Effector memory CD8-positive, alpha-beta T cell (primary cell): ENCODE data around the gene C6orf52.
A peak's percentile ranks its signal among the peaks of the same experiment; 100 is the strongest.
"Not testable (repeated sequence)": the region's sequence is repeated elsewhere in the genome, so short reads cannot be mapped to it uniquely, and the experiment has no call there.

Experiments
- ATAC-seq: fragments of 150-1000 bp; cut with Tn5 transposase; replicated peaks from 2 replicates; pipeline ENCODE4 v1.10.0; 2021; ENCODE audit warnings: mild to moderate bottlenecking, moderate library complexity
- DNase-seq, 3 experiments: peaks; one replicate each; pipeline ENCODE4 v3.0.0; 2021
- H3K27ac Mint-ChIP-seq, 2 donors: one replicate each; pipeline ENCODE4 v1.8.0; 2022; ENCODE audit warnings: mild to moderate bottlenecking in 2 of 2, mixed read lengths in 2 of 2, moderate library complexity in 2 of 2
- H3K27me3 Mint-ChIP-seq, 2 donors: one replicate each; pipeline ENCODE4 v1.8.0; 2022; ENCODE audit warnings: mixed read lengths in 2 of 2
- H3K36me3 Mint-ChIP-seq: one replicate; pipeline ENCODE4 v1.8.0; 2022; ENCODE audit warnings: mild to moderate bottlenecking, moderate library complexity, mixed read lengths; ENCODE audit not compliant: insufficient read depth
- H3K4me1 Mint-ChIP-seq, 2 donors: one replicate each; pipeline ENCODE4 v1.8.0; 2022; ENCODE audit warnings: low read depth in 2 of 2, mixed read lengths in 2 of 2
- H3K4me3 Mint-ChIP-seq, 2 donors: one replicate each; pipeline ENCODE4 v1.8.0; 2022; ENCODE audit warnings: mild to moderate bottlenecking in 2 of 2, mixed read lengths in 2 of 2, moderate library complexity in 2 of 2
- H3K9me3 Mint-ChIP-seq, 2 donors: one replicate each; pipeline ENCODE4 v1.8.0; 2022; ENCODE audit warnings: mixed read lengths in 2 of 2
- total RNA-seq, 9 experiments: gene quantifications; one replicate each; lab custom pipeline; 2026; lab: John Stamatoyannopoulos, UW

The C6orf52 gene
- 0 to 1.3 (median 0.53) reads per million in 9 experiments for total RNA-seq

DNA sequence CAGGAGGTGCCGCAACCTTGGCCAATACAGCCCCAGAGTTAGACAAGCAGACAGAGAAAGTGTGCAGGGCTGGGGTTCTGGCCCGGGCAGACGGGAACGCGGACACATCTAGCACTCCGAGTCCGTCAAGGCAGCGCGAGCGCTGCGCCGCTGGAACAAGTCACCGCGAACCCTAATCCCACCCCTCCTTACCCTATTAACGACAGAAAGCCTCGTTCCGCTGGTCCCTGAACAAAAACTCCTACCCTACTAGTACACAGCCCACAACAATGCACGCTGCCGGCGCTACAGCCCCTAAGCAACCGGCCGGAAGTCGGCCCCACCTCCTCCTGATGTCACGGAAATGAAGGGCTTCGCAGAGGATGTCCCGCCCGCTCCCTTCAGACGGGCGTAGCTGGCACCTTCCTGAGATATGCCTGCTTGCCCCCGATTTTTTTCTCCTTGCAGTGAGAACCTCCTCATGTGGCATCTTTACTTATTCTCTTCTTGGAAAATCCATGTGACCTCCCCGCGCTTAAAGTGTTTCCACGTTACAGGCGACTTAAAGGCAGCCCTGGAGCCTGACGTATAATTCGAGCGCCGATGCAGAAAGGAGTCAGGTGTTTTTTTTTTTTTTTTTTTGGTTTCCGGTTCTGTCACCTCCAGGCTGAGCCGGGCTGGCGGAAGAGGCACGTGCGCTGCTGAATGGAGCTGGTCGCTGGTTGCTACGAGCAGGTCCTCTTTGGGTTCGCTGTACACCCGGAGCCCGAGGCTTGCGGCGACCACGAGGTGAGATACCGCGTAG, at the start of gene C6orf52, which contains the start of gene PAK1IP1:
TSS of gene C6orf52 (minus strand) at position 315 of the 784 bp plus-strand sequence. CDS start 7,066 bp downstream, outside the sequence.
TSS of gene PAK1IP1 (plus strand) at position 671 of the 784 bp plus-strand sequence. CDS start at position 685, 14 bp downstream.
- Mint-ChIP-seq H3K9me3 (no peaks in the 10 kb centered on the region), H3K27me3 (peaks cover 0 to 6% of the 10 kb centered on the region in 2 donors), H3K36me3 (peaks cover 48% of the 10 kb centered on the region), H3K27ac (peak within 1 kb of the TSS; percentile 100), H3K4me1 (peaks cover 27 to 31% of the 10 kb centered on the region in 2 donors), H3K4me3 (peak within 1 kb of the TSS; percentile 95 to 99)
- DNase-seq (peak; percentile 88 to 96 (median 91)), ATAC-seq (peak; percentile 90)

DNA sequence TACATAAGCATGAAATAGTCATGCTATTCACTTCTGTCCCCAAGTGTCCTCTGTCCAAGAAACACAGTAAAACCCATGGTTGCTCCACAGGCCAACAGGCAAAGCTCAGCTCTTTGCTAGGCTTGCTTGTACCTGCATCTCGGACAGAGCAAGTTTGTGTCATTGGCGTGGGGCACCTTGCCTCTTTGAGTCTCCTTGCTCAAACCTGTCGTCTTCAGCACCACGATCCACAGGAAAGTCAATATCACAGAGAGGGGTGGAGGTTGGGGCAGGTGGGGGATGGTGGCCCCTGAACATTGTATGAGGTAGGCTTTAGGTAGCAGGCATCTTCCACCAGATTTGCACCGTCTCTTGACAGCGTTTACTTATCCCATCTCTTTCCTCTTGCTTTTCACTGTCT, 49.1 kb upstream of the C6orf52 start:
- no peak for ATAC-seq

DNA sequence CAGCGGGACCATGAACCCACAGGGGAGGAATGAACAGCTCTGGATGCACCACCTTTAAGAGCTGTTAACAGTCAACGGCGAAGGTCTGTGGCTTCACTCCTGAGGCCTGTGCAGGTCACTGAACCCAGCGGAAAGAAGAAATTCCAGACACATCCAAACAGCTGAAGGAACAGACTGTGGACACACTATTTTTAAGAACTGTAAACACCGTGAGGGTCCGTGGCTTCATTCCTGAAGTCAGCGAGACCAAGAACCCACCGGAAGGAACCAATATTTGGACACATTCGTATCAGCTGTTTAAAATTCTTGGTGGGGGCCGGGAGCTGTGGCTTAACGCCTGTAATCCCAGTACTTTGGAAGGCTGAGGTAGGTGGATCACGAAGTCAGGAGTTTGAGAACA, 47.8 kb upstream of the C6orf52 start:
- no peaks in the 10 kb centered on the region for H3K36me3 Mint-ChIP-seq
- no peak overlapping the region for H3K27ac Mint-ChIP-seq
- H3K27me3 Mint-ChIP-seq = no peaks in the 10 kb centered on the region
- ATAC-seq (no peak), DNase-seq (no peak)
- H3K4me3 Mint-ChIP-seq = no peak overlapping the region
- peaks cover 5 to 8% of the 10 kb centered on the region in 2 donors for H3K4me1 Mint-ChIP-seq
- H3K9me3 Mint-ChIP-seq = no peaks in the 10 kb centered on the region

More for the DNA sequence above, 49.1 kb upstream of the C6orf52 start:
- DNase-seq = no peak
- peaks cover 5% of the 10 kb centered on the region for H3K36me3 Mint-ChIP-seq
- H3K4me3 Mint-ChIP-seq = no peak overlapping the region
- H3K27me3 Mint-ChIP-seq = no peaks in the 10 kb centered on the region
- no peak overlapping the region for H3K27ac Mint-ChIP-seq
- peaks cover 12 to 14% of the 10 kb centered on the region in 2 donors for H3K4me1 Mint-ChIP-seq
- H3K9me3 Mint-ChIP-seq = no peaks in the 10 kb centered on the region

DNA sequence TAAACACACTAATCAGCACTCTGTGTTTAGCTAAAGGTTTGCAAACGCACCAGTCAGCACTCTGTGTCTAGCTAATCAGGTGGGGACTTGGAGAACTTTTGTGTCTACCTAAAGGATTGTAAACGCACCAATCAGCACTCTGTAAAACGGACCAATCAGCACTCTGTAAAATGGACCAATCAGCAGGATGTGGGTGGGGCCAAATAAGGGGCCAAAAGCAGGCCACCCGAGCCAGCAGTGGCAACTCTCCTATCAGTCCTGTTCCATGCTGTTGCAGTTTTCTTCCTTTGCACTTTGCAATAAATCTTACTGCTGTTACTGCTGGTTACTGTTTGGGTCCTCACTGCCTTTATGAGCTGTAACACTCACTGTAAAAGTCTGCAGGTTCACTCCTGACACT, 47.2 kb upstream of the C6orf52 start:
- not testable (repeated sequence) for ATAC-seq, DNase-seq, H3K27ac Mint-ChIP-seq, H3K36me3 Mint-ChIP-seq, H3K9me3 Mint-ChIP-seq, H3K4me1 Mint-ChIP-seq, H3K4me3 Mint-ChIP-seq, H3K27me3 Mint-ChIP-seq

DNA sequence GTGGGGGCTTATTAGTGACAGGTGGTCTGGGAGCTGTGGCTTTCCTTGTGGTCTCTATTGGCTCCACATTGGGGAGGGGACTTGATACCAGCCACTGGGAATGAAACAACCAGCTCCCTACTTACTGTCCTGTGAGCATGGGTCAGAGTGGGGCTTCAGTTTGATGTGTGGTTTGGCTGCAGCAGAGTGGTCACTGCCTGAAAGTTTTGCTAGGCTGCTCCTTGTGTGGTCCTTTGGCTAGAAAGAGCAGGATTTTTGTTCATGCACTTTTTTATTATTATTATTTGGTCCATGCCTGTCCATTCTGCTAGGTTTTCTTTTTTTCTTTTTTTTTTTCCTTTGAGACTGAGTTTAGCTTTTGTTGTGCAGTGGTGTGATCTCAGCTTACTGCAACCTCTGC, 45.6 kb upstream of the C6orf52 start:
- Mint-ChIP-seq H3K9me3 (no peaks in the 10 kb centered on the region), H3K27ac (no peak overlapping the region), H3K4me3 (no peak overlapping the region), H3K27me3 (no peaks in the 10 kb centered on the region), H3K4me1 (no peaks in the 10 kb centered on the region), H3K36me3 (peaks cover 3% of the 10 kb centered on the region)
- no peak for ATAC-seq
- DNase-seq = no peak

DNA sequence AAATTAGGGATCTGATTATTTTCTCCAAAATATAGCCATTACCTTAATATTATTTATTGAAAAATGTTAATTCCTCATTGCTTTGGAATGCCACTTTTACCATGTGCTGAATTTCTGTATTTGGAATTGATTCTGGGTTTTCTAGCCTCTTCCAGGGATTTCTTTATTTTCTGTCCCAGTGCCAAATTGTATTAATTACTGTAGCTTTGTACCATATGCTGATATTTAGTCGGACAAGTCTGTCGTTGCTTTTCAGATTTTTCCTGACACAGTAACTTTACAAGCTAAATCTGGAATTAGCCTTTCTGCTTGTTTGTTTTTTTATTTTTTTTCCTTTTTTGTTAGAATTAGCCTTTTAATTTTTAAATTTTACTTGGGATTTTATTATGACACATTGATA, 42.3 kb upstream of the C6orf52 start:
- ATAC-seq (no peak), DNase-seq (no peak)
- Mint-ChIP-seq H3K27ac (no peak overlapping the region), H3K36me3 (peaks cover 7% of the 10 kb centered on the region), H3K9me3 (no peaks in the 10 kb centered on the region), H3K4me3 (no peak overlapping the region), H3K27me3 (no peaks in the 10 kb centered on the region), H3K4me1 (peaks cover 2 to 16% of the 10 kb centered on the region in 2 donors)

DNA sequence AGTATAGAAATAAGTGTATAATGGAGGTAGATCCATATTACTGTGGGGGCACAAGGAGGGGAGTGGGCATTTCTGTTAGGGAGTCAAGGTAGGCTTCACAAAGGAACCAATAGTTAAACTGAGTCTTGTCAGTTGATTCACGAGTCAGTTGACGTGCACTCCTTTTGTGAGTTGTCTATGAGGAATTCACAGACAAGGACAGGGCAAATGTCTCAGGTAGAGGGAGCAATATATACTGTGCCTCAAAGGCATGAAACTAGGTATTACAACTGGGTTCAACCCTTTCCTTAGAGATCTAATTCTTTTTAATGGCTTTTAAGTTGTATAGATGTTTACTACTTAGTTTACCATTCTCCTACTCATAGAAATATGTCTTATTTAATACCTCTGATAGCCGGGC, 39.4 kb upstream of the C6orf52 start:
- Mint-ChIP-seq H3K36me3 (peaks cover 15% of the 10 kb centered on the region), H3K4me3 (peak overlapping the region; percentile 14 to 47), H3K27ac (no peak overlapping the region), H3K4me1 (peaks cover 2 to 16% of the 10 kb centered on the region in 2 donors), H3K27me3 (peaks cover 0 to 7% of the 10 kb centered on the region in 2 donors), H3K9me3 (no peaks in the 10 kb centered on the region)
- ATAC-seq (no peak), DNase-seq (no peak)

DNA sequence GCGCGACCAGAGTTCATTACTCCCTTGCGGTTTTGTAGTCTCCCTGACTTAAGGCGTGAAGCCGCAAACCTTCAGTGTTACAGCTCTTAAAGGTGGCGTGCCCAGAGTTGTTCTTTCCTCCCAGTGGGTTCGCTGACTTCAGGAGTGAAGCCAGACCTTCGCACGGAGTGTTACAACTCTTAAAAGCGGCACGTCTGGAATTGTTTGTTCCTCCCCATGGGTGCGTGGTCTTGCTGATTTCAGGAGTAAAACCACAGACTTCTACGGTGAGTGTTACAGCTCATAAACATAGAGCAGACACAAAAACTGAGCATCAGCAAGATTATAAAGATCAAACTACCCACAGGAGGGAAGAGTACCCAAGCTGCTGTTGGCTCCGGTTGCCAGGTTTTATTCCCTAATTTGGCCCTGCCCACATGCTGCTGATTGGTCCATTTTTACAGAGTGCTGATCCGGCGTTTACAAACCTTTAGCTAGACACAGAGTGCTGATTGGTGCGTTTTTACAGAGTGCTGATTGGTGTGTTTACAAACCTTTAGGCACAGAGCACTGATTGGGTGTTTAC, 38.8 kb upstream of the C6orf52 start:
- H3K4me3 Mint-ChIP-seq = peak overlapping the region; percentile 14 to 47
- peak; percentile 20 to 55 (median 21) for DNase-seq
- no peaks in the 10 kb centered on the region for H3K9me3 Mint-ChIP-seq
- peaks cover 0 to 12% of the 10 kb centered on the region in 2 donors for H3K27me3 Mint-ChIP-seq
- ATAC-seq = peak; percentile 96
- peak overlapping the region in 1 of 2 donors; percentile 65 for H3K27ac Mint-ChIP-seq
- peaks cover 15% of the 10 kb centered on the region for H3K36me3 Mint-ChIP-seq
- H3K4me1 Mint-ChIP-seq = peaks cover 3 to 16% of the 10 kb centered on the region in 2 donors

DNA sequence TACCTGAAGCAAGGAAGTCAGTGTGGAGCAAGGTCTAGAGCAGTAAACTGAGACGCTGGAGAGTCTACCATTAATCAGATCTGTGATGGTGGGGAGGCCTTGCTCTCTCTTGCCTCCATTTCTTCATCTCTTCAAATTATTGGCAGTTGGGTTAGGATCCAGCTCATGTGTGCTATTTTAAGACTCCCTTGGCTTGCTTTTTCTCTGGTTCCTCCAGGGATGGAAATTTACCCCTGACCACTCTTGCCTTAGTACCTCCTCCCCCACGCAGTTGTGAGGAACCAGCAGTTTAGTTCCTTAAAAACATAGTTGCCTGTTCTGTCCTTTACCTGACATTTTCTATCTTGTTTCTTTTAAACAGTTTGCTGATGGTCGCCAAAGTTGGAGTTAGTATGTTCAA, 35.8 kb upstream of the C6orf52 start:
- no peak for ATAC-seq
- peaks cover 26 to 37% of the 10 kb centered on the region in 2 donors for H3K4me1 Mint-ChIP-seq
- no peak overlapping the region for H3K27ac Mint-ChIP-seq
- H3K36me3 Mint-ChIP-seq = peaks cover 19% of the 10 kb centered on the region
- no peaks in the 10 kb centered on the region for H3K9me3 Mint-ChIP-seq
- no peak overlapping the region for H3K4me3 Mint-ChIP-seq
- peaks cover 0 to 25% of the 10 kb centered on the region in 2 donors for H3K27me3 Mint-ChIP-seq
- no peak for DNase-seq

DNA sequence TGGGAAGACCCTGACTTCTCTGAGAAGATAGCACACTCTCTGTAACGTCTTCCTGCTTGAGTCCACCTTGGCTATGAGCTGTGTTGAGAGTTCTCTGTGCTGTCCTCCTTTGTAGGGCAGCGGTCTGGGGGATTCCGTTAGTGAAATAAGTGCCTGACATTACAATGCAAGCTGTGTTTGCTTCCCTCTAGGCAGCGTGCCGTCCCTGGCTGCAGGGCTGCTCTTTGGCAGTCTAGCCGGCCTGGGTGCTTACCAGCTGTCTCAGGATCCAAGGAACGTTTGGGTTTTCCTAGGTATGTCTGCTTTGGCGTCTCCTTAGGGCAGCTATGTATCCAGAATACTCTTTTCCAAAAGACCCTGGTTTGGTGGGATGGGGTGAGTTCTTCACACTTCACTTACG, 31.3 kb upstream of the C6orf52 start:
- ATAC-seq (no peak), DNase-seq (no peak)
- Mint-ChIP-seq H3K27me3 (peaks cover 0 to 25% of the 10 kb centered on the region in 2 donors), H3K36me3 (peaks cover 16% of the 10 kb centered on the region), H3K4me1 (peaks cover 45 to 48% of the 10 kb centered on the region in 2 donors), H3K4me3 (peak overlapping the region in 1 of 2 donors; percentile 31), H3K9me3 (no peaks in the 10 kb centered on the region), H3K27ac (no peak overlapping the region)

DNA sequence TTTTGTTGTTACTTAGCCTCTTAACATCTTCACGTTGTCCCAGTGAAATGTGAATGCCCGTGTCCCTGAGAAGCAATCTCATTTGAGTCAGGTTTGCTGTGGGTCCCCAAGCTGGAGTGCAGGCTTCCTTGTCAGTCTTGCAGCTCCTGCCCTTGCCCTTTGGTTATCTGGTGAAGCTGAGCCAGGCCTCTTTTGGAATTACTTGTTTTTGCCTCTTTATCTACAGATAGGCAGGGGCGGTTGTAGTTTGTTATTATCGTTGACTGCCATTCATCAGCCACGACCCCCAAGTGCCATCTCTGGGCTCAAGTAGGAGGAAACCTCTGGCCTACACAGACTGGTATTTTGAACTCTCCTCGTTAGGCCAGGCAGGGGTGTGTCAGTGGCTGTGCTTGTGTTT, 30.6 kb upstream of the C6orf52 start:
- Mint-ChIP-seq H3K36me3 (peaks cover 12% of the 10 kb centered on the region), H3K27ac (no peak overlapping the region)
- ATAC-seq = no peak

DNA sequence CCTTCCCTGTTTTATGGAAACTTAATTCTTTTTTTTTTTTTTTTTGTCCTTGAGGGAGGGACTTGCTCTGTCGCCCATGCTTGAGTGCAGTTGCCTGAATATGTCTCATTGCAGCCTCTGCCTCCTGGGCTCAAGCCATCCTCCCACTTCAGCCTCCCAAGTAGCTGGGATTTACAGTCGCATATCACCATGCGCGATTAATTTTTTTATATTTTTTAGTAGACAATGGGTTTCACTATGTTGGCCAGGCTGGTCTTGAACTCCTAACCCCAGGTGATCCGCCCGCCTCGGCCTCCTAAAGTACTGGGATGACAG, 29.1 kb upstream of the C6orf52 start:
- Mint-ChIP-seq H3K36me3 (peaks cover 8% of the 10 kb centered on the region), H3K4me1 (peaks cover 54 to 56% of the 10 kb centered on the region in 2 donors), H3K27ac (peak overlapping the region; percentile 74 to 89), H3K9me3 (no peaks in the 10 kb centered on the region), H3K4me3 (peak overlapping the region; percentile 82 to 96), H3K27me3 (peaks cover 0 to 16% of the 10 kb centered on the region in 2 donors)
- ATAC-seq (no peak), DNase-seq (no peak)

More for the DNA sequence above, 30.6 kb upstream of the C6orf52 start:
- Mint-ChIP-seq H3K27me3 (peaks cover 0 to 19% of the 10 kb centered on the region in 2 donors), H3K4me3 (peak overlapping the region in 1 of 2 donors; percentile 31), H3K4me1 (peaks cover 45 to 48% of the 10 kb centered on the region in 2 donors), H3K9me3 (no peaks in the 10 kb centered on the region)
- DNase-seq = no peak

DNA sequence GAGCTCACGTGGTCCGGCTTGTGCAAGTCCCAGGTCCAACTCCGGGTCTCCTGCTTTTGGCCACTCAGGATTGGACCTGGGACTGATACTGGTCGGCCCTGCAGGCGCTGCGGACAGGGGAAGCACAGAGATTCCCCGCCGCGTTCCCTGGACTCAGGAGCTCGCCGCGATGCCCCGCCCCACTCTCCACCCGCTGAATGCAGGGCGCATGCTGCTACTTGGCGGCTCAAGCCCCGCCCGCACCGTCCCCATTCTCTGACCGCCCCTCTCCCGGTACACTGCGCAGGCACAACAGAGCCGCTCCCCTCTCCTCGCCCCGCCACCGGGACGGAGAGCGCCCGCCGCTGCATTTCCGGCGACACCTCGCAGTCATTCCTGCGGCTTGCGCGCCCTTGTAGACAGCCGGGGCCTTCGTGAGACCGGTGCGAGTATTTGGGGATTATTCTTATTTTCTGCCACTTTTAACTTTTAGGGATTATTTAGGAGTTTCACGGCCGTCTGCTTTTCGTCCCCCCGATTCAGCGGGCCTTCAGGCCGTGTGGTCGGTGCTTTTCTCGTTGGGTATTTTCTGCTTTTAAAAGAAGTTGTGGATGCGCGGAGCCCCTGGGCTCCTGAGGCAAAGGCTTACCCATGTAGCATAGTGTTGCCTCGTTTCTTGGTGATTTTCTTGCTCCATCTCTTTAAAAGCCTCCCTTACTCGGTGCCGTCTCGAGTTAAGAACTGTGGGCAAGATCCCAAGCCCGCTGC, 28.6 kb upstream of the C6orf52 start, which contains the start of gene TMEM14C:
TSS of gene TMEM14C (plus strand) at position 251 of the 747 bp plus-strand sequence. CDS start 1,544 bp downstream, outside the sequence.
- Mint-ChIP-seq H3K9me3 (no peaks in the 10 kb centered on the region), H3K4me1 (peaks cover 52 to 53% of the 10 kb centered on the region in 2 donors), H3K27ac (peak within 1 kb of the TSS; percentile 74 to 89), H3K36me3 (peaks cover 8% of the 10 kb centered on the region), H3K4me3 (peak within 1 kb of the TSS; percentile 82 to 96), H3K27me3 (peaks cover 0 to 11% of the 10 kb centered on the region in 2 donors)
- DNase-seq = peak; percentile 55 to 64 (median 60)
- peak; percentile 69 for ATAC-seq
